ENCODE measurements around the gene PICK1.
"Not testable (repeated sequence)": the region's sequence is repeated elsewhere in the genome, so short reads cannot be mapped to it uniquely, and the experiment has no call there.

GRCh38 chr22:38117556-38117955, 60.4 kb downstream of the PICK1 start:
- TF ChIP-seq POLR2A, CTCF (IDR thresholded peaks at IDR 0.05): not testable (repeated sequence)
